HEK293 (cell line): ENCODE results near the gene UGCG.
"Not testable (repeated sequence)": the region's sequence is repeated elsewhere in the genome, so short reads cannot be mapped to it uniquely, and the experiment has no call there.

Experiments
- CTCF ChIA-PET: fragments of 350-600 bp; formaldehyde crosslinking; extraction: SDS; loops from one replicate; lab custom pipeline; 2021; ENCODE audit warnings: antibody characterized with exemption; lab: Yijun Ruan, JAX
- POLR2A ChIA-PET: fragments of 300-600 bp; formaldehyde crosslinking; extraction: SDS; loops from one replicate; lab custom pipeline; 2020; ENCODE audit warnings: antibody characterized with exemption, inconsistent platforms; lab: Yijun Ruan, JAX
- H3K27ac ChIP-seq: fragments of 200-500 bp; sonication (Bioruptor generic); 2 replicates; pipeline ENCODE4 v1.5.1; 2014; ENCODE audit warnings: low read depth, low read length, control low read depth, inconsistent platforms; ENCODE audit errors: extremely low read depth
- H3K36me3 ChIP-seq, 2 experiments: fragments of 200-500 bp in 1 of 2; sonication (Bioruptor generic) in 1 of 2; 1 replicate in 1 of 2; 2 replicates in 1 of 2; pipeline ENCODE4 v1.5.1; 2014 to 2017; ENCODE audit warnings: inconsistent platforms in 2 of 2, low read length in 2 of 2; ENCODE audit not compliant: control insufficient read depth in 2 of 2, insufficient read depth in 1 of 2
- H3K4me1 ChIP-seq: fragments of 200-500 bp; sonication (Bioruptor generic); 2 replicates; pipeline ENCODE4 v1.5.1; 2014; ENCODE audit warnings: mild to moderate bottlenecking, low read length, inconsistent platforms; ENCODE audit not compliant: control insufficient read depth, insufficient read depth
- H3K4me3 ChIP-seq: 2 replicates; pipeline ENCODE4 v1.5.1; 2011; ENCODE audit warnings: low read depth, mild to moderate bottlenecking, control low read depth, low read length, moderate library complexity
- H3K9me3 ChIP-seq: fragments of 200-500 bp; sonication (Bioruptor generic); 2 replicates; pipeline ENCODE4 v1.5.1; 2014; ENCODE audit warnings: low read depth, low read length, inconsistent platforms; ENCODE audit not compliant: control insufficient read depth, insufficient read depth
- BCL11A ChIP-seq: fragments of 450-650 bp; formaldehyde crosslinking; IDR thresholded peaks from 2 replicates; pipeline ENCODE4 v1.5.1; 2016; ENCODE audit warnings: low read depth, missing biosample characterization, missing genetic modification characterization
- HOXD13 ChIP-seq: sonication (generic); formaldehyde crosslinking; IDR thresholded peaks from 2 replicates; pipeline ENCODE4 v1.8.0; 2022; ENCODE audit warnings: missing genetic modification reagents, borderline replicate concordance
- KLF1 ChIP-seq: fragments of 450-650 bp; formaldehyde crosslinking; IDR thresholded peaks from 2 replicates; pipeline ENCODE4 v1.5.1; 2016; ENCODE audit warnings: missing biosample characterization, missing genetic modification characterization
- ZBTB21 ChIP-seq: fragments of 450-650 bp; formaldehyde crosslinking; IDR thresholded peaks from 2 replicates; pipeline ENCODE4 v1.5.1; 2017; ENCODE audit warnings: missing biosample characterization, missing genetic modification characterization
- ZBTB48 ChIP-seq: fragments of 450-650 bp; formaldehyde crosslinking; IDR thresholded peaks from 2 replicates; pipeline ENCODE4 v1.5.1; 2016; ENCODE audit warnings: missing biosample characterization, missing genetic modification characterization
- ZNF112 ChIP-seq: fragments of 450-650 bp; formaldehyde crosslinking; IDR thresholded peaks from 2 replicates; pipeline ENCODE4 v1.5.0; 2017; ENCODE audit warnings: missing biosample characterization, missing genetic modification characterization
- ZNF18 ChIP-seq: fragments of 450-650 bp; formaldehyde crosslinking; IDR thresholded peaks from 2 replicates; pipeline ENCODE4 v1.5.1; 2016; ENCODE audit warnings: missing biosample characterization, missing genetic modification characterization
- ZNF2 ChIP-seq: fragments of 450-650 bp; formaldehyde crosslinking; IDR thresholded peaks from 2 replicates; pipeline ENCODE4 v1.5.1; 2016; ENCODE audit warnings: missing biosample characterization, missing genetic modification characterization
- ZNF280C ChIP-seq: fragments of 450-650 bp; formaldehyde crosslinking; IDR thresholded peaks from 2 replicates; pipeline ENCODE4 v1.5.1; 2016; ENCODE audit warnings: missing biosample characterization, missing genetic modification characterization
- ZNF292 ChIP-seq: fragments of 450-650 bp; formaldehyde crosslinking; IDR thresholded peaks from 2 replicates; pipeline ENCODE4 v1.5.1; 2016; ENCODE audit warnings: low read depth, missing biosample characterization, missing genetic modification characterization, borderline replicate concordance
- ZNF394 ChIP-seq: fragments of 450-650 bp; formaldehyde crosslinking; IDR thresholded peaks from 2 replicates; pipeline ENCODE4 v1.5.1; 2016; ENCODE audit warnings: missing biosample characterization, missing genetic modification characterization, mild to moderate bottlenecking, moderate library complexity, borderline replicate concordance
- ZNF416 ChIP-seq: fragments of 450-650 bp; formaldehyde crosslinking; IDR thresholded peaks from 2 replicates; pipeline ENCODE4 v1.5.1; 2016; ENCODE audit warnings: missing biosample characterization, missing genetic modification characterization
- ZNF433 ChIP-seq: fragments of 450-650 bp; formaldehyde crosslinking; IDR thresholded peaks from 2 replicates; pipeline ENCODE4 v1.5.1; 2016; ENCODE audit warnings: missing biosample characterization, missing genetic modification characterization, low read depth
- ZNF510 ChIP-seq: fragments of 450-650 bp; formaldehyde crosslinking; IDR thresholded peaks from 2 replicates; pipeline ENCODE4 v1.5.1; 2018; ENCODE audit warnings: mild to moderate bottlenecking, missing genetic modification characterization, missing biosample characterization; ENCODE audit not compliant: insufficient replicate concordance
- ZNF530 ChIP-seq: fragments of 450-650 bp; formaldehyde crosslinking; IDR thresholded peaks from 2 replicates; pipeline ENCODE4 v1.5.1; 2016; ENCODE audit warnings: low read depth, missing biosample characterization, missing genetic modification characterization
- ZNF645 ChIP-seq: fragments of 450-650 bp; formaldehyde crosslinking; IDR thresholded peaks from 2 replicates; pipeline ENCODE4; 2016; ENCODE audit warnings: missing biosample characterization, missing genetic modification characterization
- ZNF707 ChIP-seq: fragments of 450-650 bp; formaldehyde crosslinking; IDR thresholded peaks from 2 replicates; pipeline ENCODE4 v1.5.1; 2016; ENCODE audit warnings: missing biosample characterization, missing genetic modification characterization
- ZNF791 ChIP-seq: fragments of 450-650 bp; formaldehyde crosslinking; IDR thresholded peaks from 2 replicates; pipeline ENCODE4 v1.5.1; 2016; ENCODE audit warnings: missing biosample characterization, missing genetic modification characterization
- TF ChIP-seq, protein P1 (sequence below): fragments of 450-650 bp; formaldehyde crosslinking; IDR thresholded peaks from 2 replicates; pipeline ENCODE4 v1.5.1; 2016; ENCODE audit warnings: missing biosample characterization, missing genetic modification characterization
- TF ChIP-seq, protein P2 (sequence below): fragments of 450-650 bp; formaldehyde crosslinking; IDR thresholded peaks from 2 replicates; pipeline ENCODE4 v1.5.1; 2016; ENCODE audit warnings: missing biosample characterization, missing genetic modification characterization

The UGCG gene

DNA sequence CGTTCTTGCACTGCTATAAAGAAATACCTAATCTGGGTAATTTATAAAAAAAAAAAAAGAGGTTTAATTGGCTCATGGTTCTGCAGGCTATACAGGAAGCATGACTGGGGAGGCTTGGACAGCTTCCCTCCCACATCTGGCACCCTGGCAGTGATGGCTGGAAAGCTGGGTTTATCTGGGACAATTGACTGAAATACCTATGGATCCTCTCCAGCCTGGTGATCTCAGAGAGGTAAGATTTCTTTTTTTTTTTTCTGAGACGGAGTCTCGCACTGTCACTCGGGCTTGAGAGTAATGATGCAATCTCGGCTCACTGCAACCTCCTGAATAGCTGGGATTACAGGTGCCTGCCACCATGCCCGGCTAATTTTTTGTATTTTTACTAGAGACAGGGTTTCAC is 22.7 kb upstream of the UGCG start (continued):
- TF ChIP-seq ZNF510 (tag by site-specific recombination) (no peak), ZNF530 (no peak), ZNF707 (tag by site-specific recombination) (no peak), ZNF292 (tag by site-specific recombination) (no peak), BCL11A (tag by site-specific recombination) (no peak), ZNF394 (tag by site-specific recombination) (no peak), ZNF112 (tag by site-specific recombination) (no peak)
- TF ChIP-seq, protein P1, sequence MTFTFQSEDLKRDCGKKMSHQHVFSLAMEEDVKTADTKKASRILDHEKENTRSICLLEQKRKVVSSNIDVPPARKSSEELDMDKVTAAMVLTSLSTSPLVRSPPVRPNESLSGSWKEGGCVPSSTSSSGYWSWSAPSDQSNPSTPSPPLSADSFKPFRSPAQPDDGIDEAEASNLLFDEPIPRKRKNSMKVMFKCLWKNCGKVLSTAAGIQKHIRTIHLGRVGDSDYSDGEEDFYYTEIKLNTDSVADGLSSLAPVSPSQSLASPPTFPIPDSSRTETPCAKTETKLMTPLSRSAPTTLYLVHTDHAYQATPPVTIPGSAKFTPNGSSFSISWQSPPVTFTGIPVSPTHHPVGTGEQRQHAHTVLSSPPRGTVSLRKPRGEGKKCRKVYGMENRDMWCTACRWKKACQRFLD (tag by site-specific recombination): no peak

- CTCF ChIA-PET: interaction anchor here (0.6 to 0.7 kb wide), 2 partner anchors 94 to 476 kb away, joined by 3 to 5 read pairs; no protein-coding TSS in a partner anchor
- Histone ChIP-seq H3K27ac (no peak overlapping the region), H3K36me3 (no peaks in the 10 kb centered on the region), H3K4me1 (no peaks in the 10 kb centered on the region), H3K9me3 (no peaks in the 10 kb centered on the region), H3K4me3 (no peak overlapping the region)
- TF ChIP-seq ZNF280C: no peak
- TF ChIP-seq ZNF112 (tag by site-specific recombination): no peak
- no peak for TF ChIP-seq ZBTB48
- TF ChIP-seq ZNF530: no peak
- no peak for TF ChIP-seq ZNF433 (tag by site-specific recombination)
- no peak for TF ChIP-seq ZNF2
- TF ChIP-seq ZNF791 (tag by site-specific recombination): no peak
- no peak for TF ChIP-seq ZBTB21 (tag by site-specific recombination)
- POLR2A ChIA-PET: interaction anchor here (1.2 kb wide), 1 partner anchor 767 kb away, joined by 4 read pairs; no protein-coding TSS in a partner anchor
Observed at GRCh38 chr9:111874500-111874899, 22.1 kb upstream of the UGCG start.

GRCh38 chr9:111875291-111875690 is 21.3 kb upstream of the UGCG start:
- H3K27ac ChIP-seq, H3K9me3 ChIP-seq, POLR2A ChIA-PET, H3K4me3 ChIP-seq, H3K4me1 ChIP-seq, H3K36me3 ChIP-seq, CTCF ChIA-PET: not testable (repeated sequence)

- POLR2A ChIA-PET, H3K4me1 ChIP-seq, CTCF ChIA-PET, H3K9me3 ChIP-seq, H3K27ac ChIP-seq, H3K36me3 ChIP-seq, H3K4me3 ChIP-seq: not testable (repeated sequence)
Observed at GRCh38 chr9:111875691-111876090, 20.9 kb upstream of the UGCG start.

DNA sequence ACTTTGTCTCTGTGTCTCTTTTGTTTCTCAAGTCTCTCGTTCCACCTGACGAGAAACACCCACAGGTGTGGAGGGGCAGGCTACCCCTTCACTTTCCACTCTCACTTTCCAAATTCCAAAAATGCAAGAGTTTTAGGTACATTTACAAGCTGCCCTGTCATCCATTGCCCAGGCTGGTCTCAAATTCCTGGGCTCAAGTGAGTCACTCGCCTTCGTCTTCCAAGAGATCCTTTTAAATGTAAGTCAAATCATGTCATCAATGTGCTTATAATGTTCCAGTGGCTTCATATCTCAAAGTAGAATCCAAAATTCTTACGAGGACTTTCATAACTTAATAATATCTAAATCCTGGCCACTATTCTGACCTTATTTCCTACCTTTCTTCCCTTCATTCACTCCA is 20.4 kb upstream of the UGCG start:
- Histone ChIP-seq H3K27ac (no peak overlapping the region), H3K4me1 (no peaks in the 10 kb centered on the region), H3K36me3 (no peaks in the 10 kb centered on the region), H3K4me3 (no peak overlapping the region), H3K9me3 (no peaks in the 10 kb centered on the region)
- ChIA-PET CTCF (no interaction called here), POLR2A (no interaction called here)
- TF ChIP-seq KLF1 (tag by site-specific recombination) (no peak), ZNF416 (tag by site-specific recombination) (no peak), ZNF433 (tag by site-specific recombination) (no peak), ZNF18 (tag by site-specific recombination) (no peak), HOXD13 (CRISPR knock-in tag) (no peak), ZNF645 (tag by site-specific recombination) (no peak)
- TF ChIP-seq, protein P2, sequence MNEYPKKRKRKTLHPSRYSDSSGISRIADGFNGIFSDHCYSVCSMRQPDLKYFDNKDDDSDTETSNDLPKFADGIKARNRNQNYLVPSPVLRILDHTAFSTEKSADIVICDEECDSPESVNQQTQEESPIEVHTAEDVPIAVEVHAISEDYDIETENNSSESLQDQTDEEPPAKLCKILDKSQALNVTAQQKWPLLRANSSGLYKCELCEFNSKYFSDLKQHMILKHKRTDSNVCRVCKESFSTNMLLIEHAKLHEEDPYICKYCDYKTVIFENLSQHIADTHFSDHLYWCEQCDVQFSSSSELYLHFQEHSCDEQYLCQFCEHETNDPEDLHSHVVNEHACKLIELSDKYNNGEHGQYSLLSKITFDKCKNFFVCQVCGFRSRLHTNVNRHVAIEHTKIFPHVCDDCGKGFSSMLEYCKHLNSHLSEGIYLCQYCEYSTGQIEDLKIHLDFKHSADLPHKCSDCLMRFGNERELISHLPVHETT (tag by site-specific recombination): no peak
